SK-N-SH (cell line): ENCODE results near the gene SLAIN2. TPM values are rescaled to one million over a fixed set of nuclear protein-coding genes. Genes with fewer than 3 reads are reported as not detected.

Source experiments
- CTCF ChIA-PET: fragments of 300-600, 350-600 bp; formaldehyde crosslinking; extraction: SDS; loops from one replicate; lab custom pipeline; 2021; lab: Yijun Ruan, JAX
- POLR2A ChIA-PET: fragments of 350-600 bp; sonication (Branson Sonifier 250); formaldehyde crosslinking; extraction: SDS; loops from one replicate; lab custom pipeline; 2020; ENCODE audit warnings: antibody characterized with exemption, inconsistent platforms; lab: Yijun Ruan, JAX
- DNase-seq: peaks from one replicate; pipeline ENCODE4 v3.0.0; 2012
- H2AFZ ChIP-seq: fragments of 200-600 bp; sonication (generic); 2 replicates; pipeline ENCODE4 v1.8.1; 2016; ENCODE audit warnings: antibody characterized with exemption, mild to moderate bottlenecking, low read depth
- H3F3A ChIP-seq: fragments of 200-600 bp; sonication (generic); replicated peaks from 2 replicates; pipeline ENCODE3; 2016; ENCODE audit warnings: antibody characterized with exemption, mild to moderate bottlenecking; ENCODE audit not compliant: insufficient read depth
- H3K27ac ChIP-seq, 2 experiments: fragments of 200-500 bp in 1 of 2; fragments of 200-600 bp in 1 of 2; sonication (Bioruptor generic) in 1 of 2; sonication (generic), shearing (Covaris generic) in 1 of 2; 2 replicates each; pipeline versions ENCODE4 v1.5.1 to v1.6.1; 2014 to 2016; ENCODE audit warnings: low read depth in 2 of 2, inconsistent platforms in 1 of 2, low read length in 1 of 2, mild to moderate bottlenecking in 1 of 2, mixed read lengths in 1 of 2
- H3K27me3 ChIP-seq: fragments of 200-600 bp; sonication (generic), shearing (Covaris generic); 2 replicates; pipeline ENCODE4 v1.6.1; 2016; ENCODE audit warnings: mixed run types; ENCODE audit not compliant: insufficient read depth
- H3K36me3 ChIP-seq, 2 experiments: fragments of 200-500 bp in 1 of 2; fragments of 200-600 bp in 1 of 2; sonication (Bioruptor generic) in 1 of 2; sonication (generic) in 1 of 2; replicated peaks in 1 of 2; 2 replicates each; pipeline versions ENCODE3 to v1.5.1; 2014 to 2016; ENCODE audit warnings: low read length in 1 of 2, mild to moderate bottlenecking in 1 of 2; ENCODE audit not compliant: insufficient read depth in 2 of 2, control insufficient read depth in 1 of 2
- H3K4me1 ChIP-seq, 2 experiments: fragments of 200-500 bp in 1 of 2; fragments of 200-600 bp in 1 of 2; sonication (Bioruptor generic) in 1 of 2; sonication (generic), shearing (Covaris generic) in 1 of 2; 2 replicates each; pipeline versions ENCODE4 v1.5.1 to v1.6.1; 2014 to 2016; ENCODE audit warnings: low read depth in 1 of 2, low read length in 1 of 2, mixed run types in 1 of 2; ENCODE audit not compliant: insufficient read depth in 2 of 2, control insufficient read depth in 1 of 2
- H3K4me2 ChIP-seq: fragments of 200-600 bp; sonication (generic), shearing (Covaris generic); 2 replicates; pipeline ENCODE4 v1.6.1; 2017; ENCODE audit warnings: mixed run types
- H3K4me3 ChIP-seq, 2 experiments: fragments of 200-500 bp in 1 of 2; fragments of 200-600 bp in 1 of 2; sonication (Bioruptor generic) in 1 of 2; sonication (generic), shearing (Covaris generic) in 1 of 2; 2 replicates each; pipeline versions ENCODE4 v1.5.1 to v1.8.1; 2014 to 2016; ENCODE audit warnings: low read depth in 2 of 2, inconsistent platforms in 1 of 2, low read length in 1 of 2, mild to moderate bottlenecking in 1 of 2, mixed read lengths in 1 of 2, moderate library complexity in 1 of 2
- H3K79me2 ChIP-seq: fragments of 200-600 bp; sonication (generic); 2 replicates; pipeline ENCODE4 v1.8.1; 2017; ENCODE audit warnings: mild to moderate bottlenecking; ENCODE audit not compliant: insufficient read depth
- H3K9ac ChIP-seq: fragments of 200-600 bp; sonication (generic); 2 replicates; pipeline ENCODE4 v1.6.1; 2017; ENCODE audit warnings: mixed run types
- H3K9me2 ChIP-seq: fragments of 200-600 bp; sonication (generic); 2 replicates; pipeline ENCODE4 v1.6.1; 2017; ENCODE audit warnings: mixed run types
- H3K9me3 ChIP-seq: fragments of 200-600 bp; sonication (generic); 2 replicates; pipeline ENCODE4 v1.6.1; 2017; ENCODE audit warnings: mixed run types, mild to moderate bottlenecking, moderate library complexity
- H4K20me1 ChIP-seq: fragments of 200-600 bp; sonication (generic); 2 replicates; pipeline ENCODE4 v1.6.1; 2017; ENCODE audit warnings: mild to moderate bottlenecking, mixed run types; ENCODE audit not compliant: insufficient read depth
- EZH2phosphoT487 ChIP-seq: fragments of 200-600 bp; sonication (generic); IDR thresholded peaks from 2 replicates; pipeline ENCODE4 v1.6.1; 2017; ENCODE audit warnings: low read depth, mixed run types, mild to moderate bottlenecking, antibody characterized with exemption, moderate library complexity, borderline replicate concordance
- FOXM1 ChIP-seq: IDR thresholded peaks from 2 replicates; pipeline ENCODE4 v1.4.0; 2012; ENCODE audit warnings: low read depth, mild to moderate bottlenecking
- GATA2 ChIP-seq: sonication (generic); formaldehyde crosslinking; IDR thresholded peaks from 2 replicates; pipeline ENCODE4 v1.5.0; 2020; ENCODE audit warnings: mild to moderate bottlenecking, missing genetic modification reagents
- IRF3 ChIP-seq: fragments of 150-350 bp; IDR thresholded peaks from 2 replicates; pipeline ENCODE4 v1.6.1; 2016; ENCODE audit warnings: mild to moderate bottlenecking, low read depth, low read length
- MXI1 ChIP-seq: IDR thresholded peaks from 2 replicates; pipeline ENCODE4 v1.6.1; 2012; ENCODE audit warnings: mild to moderate bottlenecking, low read depth, low read length, improper control_type of control experiment
- RCOR1 ChIP-seq: fragments of 150-350 bp; IDR thresholded peaks from 2 replicates; pipeline ENCODE4 v1.6.1; 2017; ENCODE audit warnings: antibody characterized with exemption, low read length
- RXRA ChIP-seq: IDR thresholded peaks from 2 replicates; pipeline ENCODE4 v1.4.0; 2012; ENCODE audit warnings: low read depth, mild to moderate bottlenecking, borderline replicate concordance
- SIN3A ChIP-seq: IDR thresholded peaks from 2 replicates; pipeline ENCODE4 v1.6.1; 2012; ENCODE audit warnings: low read depth, mild to moderate bottlenecking, low read length, moderate library complexity, borderline replicate concordance
- TAF1 ChIP-seq: IDR thresholded peaks from 2 replicates; pipeline ENCODE4 v1.6.1; 2012; ENCODE audit warnings: low read depth, mild to moderate bottlenecking, low read length, moderate library complexity, borderline replicate concordance
- USF1 ChIP-seq: IDR thresholded peaks from 2 replicates; pipeline ENCODE4 v1.4.0; 2012; ENCODE audit warnings: low read depth, borderline replicate concordance
- USF2 ChIP-seq: fragments of 150-350 bp; IDR thresholded peaks from 2 replicates; pipeline ENCODE4 v1.6.1; 2017; ENCODE audit warnings: antibody characterized with exemption, low read length, low read depth, borderline replicate concordance
- WGBS: methylation state at CpG from one replicate; pipeline ENCODE4 v1.1.6; 2017; ENCODE audit warnings: low lambda C conversion rate; 5-methylcytosine and 5-hydroxymethylcytosine counted together
- polyA plus RNA-seq, 3 experiments: library from polyadenylated mRNA; depleted of rRNA; stranded (reverse); fragments of >200 nt; gene quantifications; 2 replicates each; pipeline ENCODE4 v1.2.3, GENCODE V29; 2012
- TF ChIP-seq, protein P1 (sequence below): IDR thresholded peaks from 2 replicates; pipeline ENCODE4 v1.6.1; 2012; ENCODE audit warnings: mild to moderate bottlenecking, low read depth, low read length, moderate library complexity
- TF ChIP-seq, protein P2 (sequence below): IDR thresholded peaks from 2 replicates; pipeline ENCODE4 v1.4.0; 2012; ENCODE audit warnings: low read depth

The SLAIN2 gene
- polyA plus RNA-seq, 1 of the 3 experiments (the other 2 are of a cell fraction) = 17.0 TPM

DNA sequence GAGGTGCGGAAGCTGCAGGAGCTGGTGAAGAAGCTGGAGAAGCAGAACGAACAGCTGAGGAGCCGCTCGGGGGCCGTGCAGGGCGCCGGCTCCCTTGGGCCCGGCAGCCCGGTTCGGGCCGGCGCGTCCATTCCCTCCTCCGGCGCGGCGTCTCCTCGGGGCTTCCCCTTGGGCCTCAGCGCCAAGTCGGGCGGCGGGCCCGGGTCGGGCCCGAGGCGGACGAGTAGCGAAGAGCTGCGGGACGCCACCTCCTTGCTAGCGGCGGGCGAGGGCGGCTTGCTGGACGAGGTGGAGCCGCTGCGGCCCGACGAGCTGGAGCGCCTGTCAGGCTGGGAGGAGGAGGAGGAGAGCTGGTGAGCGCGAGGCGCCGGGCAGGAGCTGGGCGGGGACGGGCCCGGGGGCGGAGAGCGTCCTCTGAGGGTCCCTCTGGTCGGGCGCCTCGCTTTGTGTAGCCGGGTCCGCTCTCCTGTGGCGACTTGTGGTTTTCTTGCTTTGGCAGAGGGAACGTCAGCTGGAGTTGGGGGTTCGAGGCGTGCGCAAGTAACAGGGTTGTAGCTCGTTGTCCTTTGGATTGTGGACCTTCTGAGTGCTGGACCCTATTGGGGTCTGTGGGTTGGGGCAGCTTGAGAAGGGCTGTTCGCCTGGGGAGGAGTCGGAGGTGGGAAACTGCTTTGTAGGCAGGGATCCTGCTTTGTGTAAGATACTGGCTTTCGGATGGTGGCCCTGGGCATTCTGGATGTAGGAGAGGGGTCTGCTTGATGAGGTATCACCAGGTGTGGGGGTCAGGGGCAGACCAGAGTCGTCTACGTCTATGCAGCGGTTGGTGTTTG lies 662 bp downstream of the SLAIN2 start:
- CTCF ChIA-PET = interaction anchor here (0.7 to 2.9 kb wide), 6 partner anchors 13 to 204 kb away, joined by 3 to 7 read pairs (median 4); partner anchors contain the start of gene SLC10A4
- H3K4me3 ChIP-seq = peak overlapping the region; percentile 78 to 96
- H3K27me3 ChIP-seq = no peaks in the 10 kb centered on the region
- H3K9me3 ChIP-seq = no peaks in the 10 kb centered on the region
- peaks cover 55% of the 10 kb centered on the region for H3K79me2 ChIP-seq
- peak overlapping the region; percentile 94 for H3K9ac ChIP-seq
- no peaks in the 10 kb centered on the region for H3K9me2 ChIP-seq
- POLR2A ChIA-PET = interaction anchor here (1.0 to 2.4 kb wide), 3 partner anchors 19 to 142 kb away, joined by 3 to 7 read pairs (median 3); partner anchors contain the start of gene SLC10A4
- WGBS = under 1% methylated on average over 16 of the region's 66 CpGs
- H3K27ac ChIP-seq = peak overlapping the region; percentile 93 to 95
- H3K4me1 ChIP-seq = peaks cover 16 to 35% of the 10 kb centered on the region in 2 experiments
- peak overlapping the region; percentile 91 for H3K4me2 ChIP-seq
- DNase-seq = peak; percentile 62
- peak overlapping the region; percentile 83 for H2AFZ ChIP-seq
- H3K36me3 ChIP-seq = no peaks in the 10 kb centered on the region
- peaks cover 41% of the 10 kb centered on the region for H4K20me1 ChIP-seq
- peaks cover 4% of the 10 kb centered on the region for H3F3A ChIP-seq
- TF ChIP-seq EZH2phosphoT487 (no peak), FOXM1 (0 out of 2 replicates have a peak, but pooled peaks have one; percentile 10), SIN3A (peak; percentile 32; the same call in 1 of the 2 replicates), TAF1 (0 out of 2 replicates have a peak, but pooled peaks have one; percentile 13)
- TF ChIP-seq, protein P1, sequence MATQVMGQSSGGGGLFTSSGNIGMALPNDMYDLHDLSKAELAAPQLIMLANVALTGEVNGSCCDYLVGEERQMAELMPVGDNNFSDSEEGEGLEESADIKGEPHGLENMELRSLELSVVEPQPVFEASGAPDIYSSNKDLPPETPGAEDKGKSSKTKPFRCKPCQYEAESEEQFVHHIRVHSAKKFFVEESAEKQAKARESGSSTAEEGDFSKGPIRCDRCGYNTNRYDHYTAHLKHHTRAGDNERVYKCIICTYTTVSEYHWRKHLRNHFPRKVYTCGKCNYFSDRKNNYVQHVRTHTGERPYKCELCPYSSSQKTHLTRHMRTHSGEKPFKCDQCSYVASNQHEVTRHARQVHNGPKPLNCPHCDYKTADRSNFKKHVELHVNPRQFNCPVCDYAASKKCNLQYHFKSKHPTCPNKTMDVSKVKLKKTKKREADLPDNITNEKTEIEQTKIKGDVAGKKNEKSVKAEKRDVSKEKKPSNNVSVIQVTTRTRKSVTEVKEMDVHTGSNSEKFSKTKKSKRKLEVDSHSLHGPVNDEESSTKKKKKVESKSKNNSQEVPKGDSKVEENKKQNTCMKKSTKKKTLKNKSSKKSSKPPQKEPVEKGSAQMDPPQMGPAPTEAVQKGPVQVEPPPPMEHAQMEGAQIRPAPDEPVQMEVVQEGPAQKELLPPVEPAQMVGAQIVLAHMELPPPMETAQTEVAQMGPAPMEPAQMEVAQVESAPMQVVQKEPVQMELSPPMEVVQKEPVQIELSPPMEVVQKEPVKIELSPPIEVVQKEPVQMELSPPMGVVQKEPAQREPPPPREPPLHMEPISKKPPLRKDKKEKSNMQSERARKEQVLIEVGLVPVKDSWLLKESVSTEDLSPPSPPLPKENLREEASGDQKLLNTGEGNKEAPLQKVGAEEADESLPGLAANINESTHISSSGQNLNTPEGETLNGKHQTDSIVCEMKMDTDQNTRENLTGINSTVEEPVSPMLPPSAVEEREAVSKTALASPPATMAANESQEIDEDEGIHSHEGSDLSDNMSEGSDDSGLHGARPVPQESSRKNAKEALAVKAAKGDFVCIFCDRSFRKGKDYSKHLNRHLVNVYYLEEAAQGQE = 0 out of 2 replicates have a peak, but pooled peaks have one; percentile 2
- TF ChIP-seq, protein P2, sequence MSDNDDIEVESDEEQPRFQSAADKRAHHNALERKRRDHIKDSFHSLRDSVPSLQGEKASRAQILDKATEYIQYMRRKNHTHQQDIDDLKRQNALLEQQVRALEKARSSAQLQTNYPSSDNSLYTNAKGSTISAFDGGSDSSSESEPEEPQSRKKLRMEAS = no peak

GRCh38 chr4:48342606-48342880 lies 1.2 kb downstream of the SLAIN2 start:
- Histone ChIP-seq H3K27ac (peak overlapping the region; percentile 93 to 95; a peak in 3 of 4 replicates), H3K4me2 (peak overlapping the region; percentile 91), H3K9me2 (no peaks in the 10 kb centered on the region), H3F3A (peaks cover 4% of the 10 kb centered on the region), H4K20me1 (peaks cover 46% of the 10 kb centered on the region), H3K27me3 (no peaks in the 10 kb centered on the region), H2AFZ (no peak overlapping the region), H3K4me1 (peaks cover 16 to 35% of the 10 kb centered on the region in 2 experiments), H3K9me3 (no peaks in the 10 kb centered on the region), H3K36me3 (no peaks in the 10 kb centered on the region), H3K4me3 (peak overlapping the region; percentile 78 to 96), H3K9ac (peak overlapping the region; percentile 94), H3K79me2 (peaks cover 61% of the 10 kb centered on the region)
- TF ChIP-seq EZH2phosphoT487 = no peak
- TF ChIP-seq RCOR1 = no peak
- no peak for TF ChIP-seq IRF3
- no peak for TF ChIP-seq FOXM1
- no peak for TF ChIP-seq USF1
- no peak for TF ChIP-seq TAF1
- no peak for TF ChIP-seq USF2
- no peak for TF ChIP-seq GATA2
- no peak for TF ChIP-seq RXRA
- TF ChIP-seq MXI1 = no peak
- no peak for TF ChIP-seq SIN3A
- CTCF ChIA-PET = interaction anchor here (1.1 to 2.9 kb wide), 4 partner anchors 14 to 204 kb away, joined by 3 to 9 read pairs (median 6); partner anchors contain the start of gene SLC10A4
- WGBS = under 1% methylated on average over 5 of the region's 5 CpGs
- DNase-seq = no peak
- POLR2A ChIA-PET = interaction anchor here (1.6 to 2.4 kb wide), 2 partner anchors 137 to 141 kb away, joined by 3 to 7 read pairs; partner anchors contain the start of gene SLC10A4
